Lower leg skin (tissue), 3 donors: Measurements from ENCODE around the gene ZC3H10.

Experiments
- CTCF ChIP-seq, 3 donors: fragments of 450-650 bp; IDR thresholded peaks; one replicate each; pipeline ENCODE4 v1.5.1; 2016; ENCODE audit warnings: antibody characterized with exemption in 3 of 3, mild to moderate bottlenecking in 3 of 3, moderate library complexity in 2 of 3
- POLR2A ChIP-seq, 2 donors: fragments of 450-650 bp; IDR thresholded peaks; one replicate each; pipeline ENCODE4 v1.6.1; 2016 to 2017; ENCODE audit warnings: antibody characterized with exemption in 2 of 2, mild to moderate bottlenecking in 1 of 2, moderate library complexity in 1 of 2

- TF ChIP-seq POLR2A (IDR thresholded peaks at IDR 0.05) (no peak), CTCF (IDR thresholded peaks at IDR 0.05) (no peak)
Measured at GRCh38 chr12:56137853-56138571, 19.9 kb downstream of the ZC3H10 start.
